ENCODE measurements around the gene ARHGAP42.

The ARHGAP42 gene

DNA sequence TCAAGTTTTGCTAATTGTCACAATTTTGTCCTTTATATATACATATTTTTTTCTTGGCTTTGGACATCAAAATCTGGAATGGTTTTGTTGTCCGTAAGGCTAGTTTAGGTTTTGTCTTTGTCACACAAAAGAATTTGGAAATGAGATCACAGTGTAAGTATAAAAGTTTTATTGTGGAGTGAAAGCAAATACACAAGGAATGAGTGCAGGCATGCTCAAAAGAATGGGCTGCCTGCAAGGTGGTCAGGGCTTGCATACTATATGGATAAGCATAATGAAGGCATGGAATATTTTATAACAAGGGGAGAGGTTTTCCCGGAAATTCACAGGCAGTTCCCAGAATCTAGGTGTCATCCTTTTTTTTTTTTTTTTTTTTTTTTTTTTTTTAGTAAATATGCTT is 150.2 kb downstream of the ARHGAP42 start (continued):
- TF ChIP-seq, protein P1, sequence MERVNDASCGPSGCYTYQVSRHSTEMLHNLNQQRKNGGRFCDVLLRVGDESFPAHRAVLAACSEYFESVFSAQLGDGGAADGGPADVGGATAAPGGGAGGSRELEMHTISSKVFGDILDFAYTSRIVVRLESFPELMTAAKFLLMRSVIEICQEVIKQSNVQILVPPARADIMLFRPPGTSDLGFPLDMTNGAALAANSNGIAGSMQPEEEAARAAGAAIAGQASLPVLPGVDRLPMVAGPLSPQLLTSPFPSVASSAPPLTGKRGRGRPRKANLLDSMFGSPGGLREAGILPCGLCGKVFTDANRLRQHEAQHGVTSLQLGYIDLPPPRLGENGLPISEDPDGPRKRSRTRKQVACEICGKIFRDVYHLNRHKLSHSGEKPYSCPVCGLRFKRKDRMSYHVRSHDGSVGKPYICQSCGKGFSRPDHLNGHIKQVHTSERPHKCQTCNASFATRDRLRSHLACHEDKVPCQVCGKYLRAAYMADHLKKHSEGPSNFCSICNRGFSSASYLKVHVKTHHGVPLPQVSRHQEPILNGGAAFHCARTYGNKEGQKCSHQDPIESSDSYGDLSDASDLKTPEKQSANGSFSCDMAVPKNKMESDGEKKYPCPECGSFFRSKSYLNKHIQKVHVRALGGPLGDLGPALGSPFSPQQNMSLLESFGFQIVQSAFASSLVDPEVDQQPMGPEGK (CRISPR knock-in tag; IDR thresholded peaks at IDR 0.05; ENCODE audit: borderline replicate concordance) = no peak
- TF ChIP-seq SNAI2 (CRISPR knock-in tag; IDR thresholded peaks at IDR 0.05) = no peak
- TF ChIP-seq, protein P2, sequence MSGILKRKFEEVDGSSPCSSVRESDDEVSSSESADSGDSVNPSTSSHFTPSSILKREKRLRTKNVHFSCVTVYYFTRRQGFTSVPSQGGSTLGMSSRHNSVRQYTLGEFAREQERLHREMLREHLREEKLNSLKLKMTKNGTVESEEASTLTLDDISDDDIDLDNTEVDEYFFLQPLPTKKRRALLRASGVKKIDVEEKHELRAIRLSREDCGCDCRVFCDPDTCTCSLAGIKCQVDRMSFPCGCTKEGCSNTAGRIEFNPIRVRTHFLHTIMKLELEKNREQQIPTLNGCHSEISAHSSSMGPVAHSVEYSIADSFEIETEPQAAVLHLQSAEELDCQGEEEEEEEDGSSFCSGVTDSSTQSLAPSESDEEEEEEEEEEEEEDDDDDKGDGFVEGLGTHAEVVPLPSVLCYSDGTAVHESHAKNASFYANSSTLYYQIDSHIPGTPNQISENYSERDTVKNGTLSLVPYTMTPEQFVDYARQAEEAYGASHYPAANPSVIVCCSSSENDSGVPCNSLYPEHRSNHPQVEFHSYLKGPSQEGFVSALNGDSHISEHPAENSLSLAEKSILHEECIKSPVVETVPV (CRISPR knock-in tag; IDR thresholded peaks at IDR 0.05) = no peak

DNA sequence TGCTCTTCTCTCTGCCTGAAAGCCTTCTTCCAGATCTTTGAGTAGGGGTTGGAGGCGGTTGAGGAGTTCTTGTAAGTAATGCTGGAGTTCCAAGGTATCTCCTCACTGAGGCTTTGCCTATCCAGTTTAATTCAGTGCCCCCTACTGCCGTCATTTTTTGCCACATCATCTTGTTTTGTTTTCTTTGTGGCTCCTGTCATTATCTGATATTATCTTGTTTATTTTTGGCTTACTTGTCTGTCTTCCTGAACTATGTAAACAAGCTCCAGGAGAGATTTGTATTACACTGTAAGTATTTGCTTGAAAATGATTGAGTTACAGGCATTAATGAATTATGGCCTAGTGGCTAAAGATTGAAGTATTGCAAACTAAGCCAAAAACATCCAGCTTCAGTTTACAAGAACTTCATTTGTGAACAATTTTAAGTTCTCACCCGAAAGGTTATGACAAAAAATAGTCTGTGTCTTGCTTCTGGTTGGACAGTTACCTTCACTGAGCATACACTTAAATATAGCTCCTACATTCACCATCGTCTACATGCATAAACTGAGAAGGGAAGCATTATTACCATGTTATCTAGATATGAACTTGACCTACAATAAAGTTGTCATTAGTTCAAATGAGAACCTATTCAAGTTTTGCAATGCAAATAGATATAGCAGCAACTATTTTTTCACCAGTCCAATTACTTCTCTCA is 154.8 kb downstream of the ARHGAP42 start:
- no peak for ATAC-seq
- TF ChIP-seq ZNF565 (CRISPR knock-in tag; conservative IDR thresholded peaks at IDR 0.05; ENCODE audit: low read depth) (no peak), TOX (CRISPR knock-in tag; IDR thresholded peaks at IDR 0.05; ENCODE audit: borderline replicate concordance) (no peak), CSDC2 (CRISPR knock-in tag; IDR thresholded peaks at IDR 0.05) (no peak), TCF4 (CRISPR knock-in tag; IDR thresholded peaks at IDR 0.05; ENCODE audit: borderline replicate concordance) (no peak), ZNF70 (CRISPR knock-in tag; IDR thresholded peaks at IDR 0.05) (no peak), ZNF8 (CRISPR knock-in tag; IDR thresholded peaks at IDR 0.05) (no peak), ARNTL (CRISPR knock-in tag; IDR thresholded peaks at IDR 0.05; ENCODE audit: borderline replicate concordance, low read depth) (no peak), ISL1 (CRISPR knock-in tag; IDR thresholded peaks at IDR 0.05) (no peak), ESRRG (CRISPR knock-in tag; IDR thresholded peaks at IDR 0.05) (no peak), ZFP3 (CRISPR knock-in tag; IDR thresholded peaks at IDR 0.05) (no peak), BACH2 (CRISPR knock-in tag; IDR thresholded peaks at IDR 0.05; ENCODE audit: borderline replicate concordance) (no peak)
- TF ChIP-seq, protein P3, sequence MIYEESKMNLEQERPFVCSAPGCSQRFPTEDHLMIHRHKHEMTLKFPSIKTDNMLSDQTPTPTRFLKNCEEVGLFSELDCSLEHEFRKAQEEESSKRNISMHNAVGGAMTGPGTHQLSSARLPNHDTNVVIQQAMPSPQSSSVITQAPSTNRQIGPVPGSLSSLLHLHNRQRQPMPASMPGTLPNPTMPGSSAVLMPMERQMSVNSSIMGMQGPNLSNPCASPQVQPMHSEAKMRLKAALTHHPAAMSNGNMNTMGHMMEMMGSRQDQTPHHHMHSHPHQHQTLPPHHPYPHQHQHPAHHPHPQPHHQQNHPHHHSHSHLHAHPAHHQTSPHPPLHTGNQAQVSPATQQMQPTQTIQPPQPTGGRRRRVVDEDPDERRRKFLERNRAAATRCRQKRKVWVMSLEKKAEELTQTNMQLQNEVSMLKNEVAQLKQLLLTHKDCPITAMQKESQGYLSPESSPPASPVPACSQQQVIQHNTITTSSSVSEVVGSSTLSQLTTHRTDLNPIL (CRISPR knock-in tag; IDR thresholded peaks at IDR 0.05; ENCODE audit: low read depth) = no peak
- TF ChIP-seq, protein P4, sequence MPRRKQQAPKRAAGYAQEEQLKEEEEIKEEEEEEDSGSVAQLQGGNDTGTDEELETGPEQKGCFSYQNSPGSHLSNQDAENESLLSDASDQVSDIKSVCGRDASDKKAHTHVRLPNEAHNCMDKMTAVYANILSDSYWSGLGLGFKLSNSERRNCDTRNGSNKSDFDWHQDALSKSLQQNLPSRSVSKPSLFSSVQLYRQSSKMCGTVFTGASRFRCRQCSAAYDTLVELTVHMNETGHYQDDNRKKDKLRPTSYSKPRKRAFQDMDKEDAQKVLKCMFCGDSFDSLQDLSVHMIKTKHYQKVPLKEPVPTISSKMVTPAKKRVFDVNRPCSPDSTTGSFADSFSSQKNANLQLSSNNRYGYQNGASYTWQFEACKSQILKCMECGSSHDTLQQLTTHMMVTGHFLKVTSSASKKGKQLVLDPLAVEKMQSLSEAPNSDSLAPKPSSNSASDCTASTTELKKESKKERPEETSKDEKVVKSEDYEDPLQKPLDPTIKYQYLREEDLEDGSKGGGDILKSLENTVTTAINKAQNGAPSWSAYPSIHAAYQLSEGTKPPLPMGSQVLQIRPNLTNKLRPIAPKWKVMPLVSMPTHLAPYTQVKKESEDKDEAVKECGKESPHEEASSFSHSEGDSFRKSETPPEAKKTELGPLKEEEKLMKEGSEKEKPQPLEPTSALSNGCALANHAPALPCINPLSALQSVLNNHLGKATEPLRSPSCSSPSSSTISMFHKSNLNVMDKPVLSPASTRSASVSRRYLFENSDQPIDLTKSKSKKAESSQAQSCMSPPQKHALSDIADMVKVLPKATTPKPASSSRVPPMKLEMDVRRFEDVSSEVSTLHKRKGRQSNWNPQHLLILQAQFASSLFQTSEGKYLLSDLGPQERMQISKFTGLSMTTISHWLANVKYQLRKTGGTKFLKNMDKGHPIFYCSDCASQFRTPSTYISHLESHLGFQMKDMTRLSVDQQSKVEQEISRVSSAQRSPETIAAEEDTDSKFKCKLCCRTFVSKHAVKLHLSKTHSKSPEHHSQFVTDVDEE (CRISPR knock-in tag; IDR thresholded peaks at IDR 0.05) = no peak
- TF ChIP-seq, protein P1 (CRISPR knock-in tag; IDR thresholded peaks at IDR 0.05; ENCODE audit: borderline replicate concordance) = no peak
- TF ChIP-seq, protein P2 (CRISPR knock-in tag; IDR thresholded peaks at IDR 0.05) = no peak

DNA sequence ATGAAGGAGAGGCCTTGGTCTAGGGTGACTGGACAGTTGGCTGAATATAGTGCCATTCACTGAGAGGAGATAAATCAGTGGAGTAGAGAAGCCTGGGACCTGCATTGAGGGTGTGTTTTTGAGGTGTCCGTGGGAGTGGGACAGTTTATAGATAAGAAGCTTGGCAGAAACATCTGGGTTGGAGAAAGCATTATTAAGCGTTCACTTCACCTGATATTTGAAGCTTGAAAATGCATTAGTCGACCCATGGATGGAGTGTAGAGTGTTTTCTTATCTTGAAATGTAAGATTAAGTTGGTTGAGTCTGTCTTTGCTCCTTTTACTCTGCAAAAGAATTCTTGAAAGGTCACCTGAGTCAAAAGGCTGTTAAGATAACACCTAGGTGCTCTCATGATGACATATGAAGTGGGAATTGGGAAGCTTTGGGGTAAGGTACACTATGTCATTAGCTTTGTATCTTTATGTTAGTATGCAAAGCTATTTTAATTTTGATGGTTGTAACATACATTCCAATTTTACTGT is 160.7 kb downstream of the ARHGAP42 start:
- no peak for ATAC-seq
- no peak for TF ChIP-seq ZC3H10 (CRISPR knock-in tag; IDR thresholded peaks at IDR 0.05)
- TF ChIP-seq TCF4 (CRISPR knock-in tag; IDR thresholded peaks at IDR 0.05; ENCODE audit: borderline replicate concordance) = no peak
- no peak for TF ChIP-seq BACH2 (CRISPR knock-in tag; IDR thresholded peaks at IDR 0.05; ENCODE audit: borderline replicate concordance)
- no peak for TF ChIP-seq CSDC2 (CRISPR knock-in tag; IDR thresholded peaks at IDR 0.05)
- TF ChIP-seq, protein P1 (CRISPR knock-in tag; IDR thresholded peaks at IDR 0.05; ENCODE audit: borderline replicate concordance) = no peak
- TF ChIP-seq ZFP30 (CRISPR knock-in tag; IDR thresholded peaks at IDR 0.05) = no peak
- no peak for TF ChIP-seq ESRRG (CRISPR knock-in tag; IDR thresholded peaks at IDR 0.05)
- TF ChIP-seq PPARA (CRISPR knock-in tag; IDR thresholded peaks at IDR 0.05; ENCODE audit: borderline replicate concordance) = no peak
- TF ChIP-seq TOX (CRISPR knock-in tag; IDR thresholded peaks at IDR 0.05; ENCODE audit: borderline replicate concordance) = no peak
- TF ChIP-seq, protein P5, sequence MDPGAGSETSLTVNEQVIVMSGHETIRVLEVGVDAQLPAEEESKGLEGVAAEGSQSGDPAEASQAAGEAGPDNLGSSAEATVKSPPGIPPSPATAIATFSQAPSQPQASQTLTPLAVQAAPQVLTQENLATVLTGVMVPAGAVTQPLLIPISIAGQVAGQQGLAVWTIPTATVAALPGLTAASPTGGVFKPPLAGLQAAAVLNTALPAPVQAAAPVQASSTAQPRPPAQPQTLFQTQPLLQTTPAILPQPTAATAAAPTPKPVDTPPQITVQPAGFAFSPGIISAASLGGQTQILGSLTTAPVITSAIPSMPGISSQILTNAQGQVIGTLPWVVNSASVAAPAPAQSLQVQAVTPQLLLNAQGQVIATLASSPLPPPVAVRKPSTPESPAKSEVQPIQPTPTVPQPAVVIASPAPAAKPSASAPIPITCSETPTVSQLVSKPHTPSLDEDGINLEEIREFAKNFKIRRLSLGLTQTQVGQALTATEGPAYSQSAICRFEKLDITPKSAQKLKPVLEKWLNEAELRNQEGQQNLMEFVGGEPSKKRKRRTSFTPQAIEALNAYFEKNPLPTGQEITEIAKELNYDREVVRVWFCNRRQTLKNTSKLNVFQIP (CRISPR knock-in tag; IDR thresholded peaks at IDR 0.05; ENCODE audit: borderline replicate concordance, low read depth) = no peak
- TF ChIP-seq GLIS3 (CRISPR knock-in tag; IDR thresholded peaks at IDR 0.05) = no peak
